Stomach (tissue), 4 donors: ENCODE measurements around the gene DCST2.

ENCODE experiments used
- CTCF ChIP-seq, 7 experiments: fragments of 450-650 bp in 4 of 7; fragments of 200-600 bp in 3 of 7; sonication (generic) in 3 of 7; IDR thresholded peaks; one replicate each; pipeline ENCODE4 v1.5.1; 2016 to 2019; ENCODE audit warnings: antibody characterized with exemption in 7 of 7, control low read depth in 2 of 7, mild to moderate bottlenecking in 1 of 7
- POLR2AphosphoS5 ChIP-seq, 3 donors: sonication (generic); formaldehyde crosslinking; IDR thresholded peaks; one replicate each; pipeline ENCODE4 v1.6.1; 2016; ENCODE audit warnings: antibody characterized with exemption in 3 of 3

GRCh38 chr1:155009742-155010141 is 23.8 kb downstream of the DCST2 start:
- TF ChIP-seq POLR2AphosphoS5 (IDR thresholded peaks at IDR 0.05) (no peak), CTCF (IDR thresholded peaks at IDR 0.05) (no peak)
